LoVo (cell line): ENCODE results near the gene EHMT1.
"Not testable (repeated sequence)": the region's sequence is repeated elsewhere in the genome, so short reads cannot be mapped to it uniquely, and the experiment has no call there.

Experiments used
- DNase-seq: peaks from one replicate; pipeline ENCODE4 v3.0.0-alpha.2; 2016; ENCODE audit warnings: low spot score

Gene EHMT1

GRCh38 chr9:137762414-137763061 is 143.7 kb downstream of the EHMT1 start:
- no peak for DNase-seq

- DNase-seq: no peak
Observed at GRCh38 chr9:137763271-137763955, 144.6 kb downstream of the EHMT1 start.

GRCh38 chr9:137764171-137764671 is 145.4 kb downstream of the EHMT1 start:
- DNase-seq: no peak

GRCh38 chr9:137764981-137765380 is 146.2 kb downstream of the EHMT1 start:
- no peak for DNase-seq

GRCh38 chr9:137765536-137765935 is 146.7 kb downstream of the EHMT1 start:
- no peak for DNase-seq

- DNase-seq: no peak
Observed at GRCh38 chr9:137771580-137771979, 152.8 kb downstream of the EHMT1 start.

- no peak for DNase-seq
Observed at GRCh38 chr9:137772281-137772873, 153.6 kb downstream of the EHMT1 start.

GRCh38 chr9:137774775-137775386 is 156.1 kb downstream of the EHMT1 start:
- no peak for DNase-seq

GRCh38 chr9:137776306-137776995 is 157.6 kb downstream of the EHMT1 start:
- no peak for DNase-seq

GRCh38 chr9:137777761-137778160 is 159.0 kb downstream of the EHMT1 start:
- no peak for DNase-seq

- no peak for DNase-seq
Observed at GRCh38 chr9:137778336-137778735, 159.5 kb downstream of the EHMT1 start.

- no peak for DNase-seq
Observed at GRCh38 chr9:137778914-137779313, 160.1 kb downstream of the EHMT1 start.

- not testable (repeated sequence) for DNase-seq
Observed at GRCh38 chr9:137780031-137780430, 161.2 kb downstream of the EHMT1 start.

GRCh38 chr9:137781906-137782585 is 163.2 kb downstream of the EHMT1 start:
- DNase-seq: no peak

- no peak for DNase-seq
Observed at GRCh38 chr9:137783521-137783920, 164.7 kb downstream of the EHMT1 start.

- DNase-seq: no peak
Observed at GRCh38 chr9:137784046-137784445, 165.2 kb downstream of the EHMT1 start.

GRCh38 chr9:137784641-137785513 is 166.1 kb downstream of the EHMT1 start:
- no peak for DNase-seq

- no peak for DNase-seq
Observed at GRCh38 chr9:137785704-137786161, 166.9 kb downstream of the EHMT1 start.

- no peak for DNase-seq
Observed at GRCh38 chr9:137786511-137786920, 167.7 kb downstream of the EHMT1 start.

- DNase-seq: no peak
Observed at GRCh38 chr9:137787381-137787780, 168.6 kb downstream of the EHMT1 start.
